GM19025 (cell line): ENCODE measurements around the gene LIPM.
A peak's percentile ranks its signal among the peaks of the same experiment; 100 is the strongest.

ENCODE experiments used
- ATAC-seq: cut with Tn5 transposase; IDR thresholded peaks from one replicate; pipeline ENCODE4 v1.9.1; 2021; ENCODE audit warnings: mild to moderate bottlenecking, low read depth, moderate library complexity; ENCODE audit not compliant: unreplicated experiment

LIPM gene

GRCh38 chr10:88802523-88803285 lies at the start of gene LIPM:
Gene LIPM (plus strand): TSS chr10:88802730. CDS start chr10:88802897, 167 bp downstream.
- no peak for ATAC-seq

GRCh38 chr10:88754287-88754686 lies 48.2 kb upstream of the LIPM start:
- no peak for ATAC-seq

GRCh38 chr10:88755753-88756152 lies 46.8 kb upstream of the LIPM start:
- peak; percentile 55 for ATAC-seq

GRCh38 chr10:88756660-88757059 lies 45.9 kb upstream of the LIPM start:
- ATAC-seq, result no peak

GRCh38 chr10:88759366-88760101 lies 43.0 kb upstream of the LIPM start, which contains the start of gene LIPN:
Gene LIPN (plus strand): TSS chr10:88760020. CDS start chr10:88761406, 1,386 bp downstream.
- ATAC-seq, result no peak

GRCh38 chr10:88762906-88763305 lies 39.6 kb upstream of the LIPM start:
- no peak for ATAC-seq

- ATAC-seq, result no peak
These were observed 39.1 kb upstream of the LIPM start for GRCh38 chr10:88763441-88763840.

- no peak for ATAC-seq
These were observed 38.4 kb upstream of the LIPM start for GRCh38 chr10:88764110-88764509.

- no peak for ATAC-seq
These were observed 36.7 kb upstream of the LIPM start for GRCh38 chr10:88765816-88766215.

GRCh38 chr10:88769384-88769783 lies 33.1 kb upstream of the LIPM start:
- no peak for ATAC-seq

GRCh38 chr10:88781206-88781605 lies 21.3 kb upstream of the LIPM start:
- no peak for ATAC-seq

- ATAC-seq, result no peak
These were observed 20.3 kb upstream of the LIPM start for GRCh38 chr10:88782222-88782621.

GRCh38 chr10:88783724-88784123 lies 18.8 kb upstream of the LIPM start:
- no peak for ATAC-seq

- no peak for ATAC-seq
These were observed 16.3 kb upstream of the LIPM start for GRCh38 chr10:88786032-88786770.

GRCh38 chr10:88787463-88787862 lies 15.1 kb upstream of the LIPM start:
- ATAC-seq, result no peak

- ATAC-seq, result no peak
These were observed 13.6 kb upstream of the LIPM start for GRCh38 chr10:88788924-88789323.

- ATAC-seq, result no peak
These were observed 10.6 kb upstream of the LIPM start for GRCh38 chr10:88791924-88792323.

GRCh38 chr10:88792661-88793060 lies 9.9 kb upstream of the LIPM start:
- no peak for ATAC-seq

GRCh38 chr10:88793712-88794299 lies 8.7 kb upstream of the LIPM start:
- no peak for ATAC-seq

- ATAC-seq, result no peak
These were observed 7.8 kb upstream of the LIPM start for GRCh38 chr10:88794731-88795130.
